Glomerular visceral epithelial cell (primary cell): ENCODE results near the gene ATXN10.
A peak's percentile ranks its signal among the peaks of the same experiment; 100 is the strongest.

Source experiments
- DNase-seq: peaks from one replicate; pipeline ENCODE4 v3.0.0-alpha.2; 2016; ENCODE audit errors: extremely low spot score

The ATXN10 gene

GRCh38 chr22:45877651-45878050 is 206.0 kb downstream of the ATXN10 start:
- no peak for DNase-seq

GRCh38 chr22:45878051-45878781 is 206.6 kb downstream of the ATXN10 start:
- DNase-seq: no peak

- no peak for DNase-seq
These were observed 207.4 kb downstream of the ATXN10 start for GRCh38 chr22:45878901-45879551.

GRCh38 chr22:45879552-45879949 is 207.9 kb downstream of the ATXN10 start:
- no peak for DNase-seq

GRCh38 chr22:45880091-45880715 is 208.6 kb downstream of the ATXN10 start:
- no peak for DNase-seq

- DNase-seq: no peak
These were observed 209.3 kb downstream of the ATXN10 start for GRCh38 chr22:45880716-45881523.

GRCh38 chr22:45881524-45881875 is 209.9 kb downstream of the ATXN10 start:
- no peak for DNase-seq

- no peak for DNase-seq
These were observed 211.5 kb downstream of the ATXN10 start for GRCh38 chr22:45882881-45883810.

- no peak for DNase-seq
These were observed 212.2 kb downstream of the ATXN10 start for GRCh38 chr22:45883811-45884170.

- DNase-seq: no peak
These were observed 212.8 kb downstream of the ATXN10 start for GRCh38 chr22:45884201-45885062.

GRCh38 chr22:45885171-45885840 is 213.7 kb downstream of the ATXN10 start:
- no peak for DNase-seq

GRCh38 chr22:45885941-45886395 is 214.3 kb downstream of the ATXN10 start:
- DNase-seq: no peak

GRCh38 chr22:45886540-45886939 is 214.9 kb downstream of the ATXN10 start:
- no peak for DNase-seq

- DNase-seq: peak; percentile 16
These were observed 215.8 kb downstream of the ATXN10 start for GRCh38 chr22:45887202-45888131.

GRCh38 chr22:45888221-45889092 is 216.8 kb downstream of the ATXN10 start:
- DNase-seq: no peak

GRCh38 chr22:45889093-45889538 is 217.5 kb downstream of the ATXN10 start:
- DNase-seq: no peak
